ENCODE results near the gene GJB4. TPM values are rescaled to one million over a fixed set of nuclear protein-coding genes. Genes with fewer than 3 reads are reported as not detected.

The GJB4 gene
- polyA plus RNA-seq, 3 donors = not detected

- no peak for DNase-seq
- Histone ChIP-seq H3K4me1 (ENCODE audit: control insufficient read depth in 1 of 2, insufficient read depth in 2 of 2, low read length in 2 of 2) (no peaks in the 10 kb centered on the region), H3K9me3 (replicated peaks in 1 of 2; ENCODE audit: control insufficient read depth in 1 of 2, insufficient read depth in 1 of 2, low read length in 2 of 2) (no peaks in the 10 kb centered on the region), H3K36me3 (replicated peaks in 1 of 2; ENCODE audit: control insufficient read depth in 1 of 2, insufficient read depth in 2 of 2, low read length in 2 of 2) (no peaks in the 10 kb centered on the region), H3K4me3 (replicated peaks in 1 of 3; ENCODE audit: low read depth in 2 of 3, low read length in 3 of 3) (no peak overlapping the region), H3K4me2 (replicated peaks; ENCODE audit: extremely low read depth, low read length, poor library complexity, severe bottlenecking) (no peak overlapping the region), H3K27me3 (ENCODE audit: control insufficient read depth in 2 of 2, insufficient read depth in 2 of 2, low read length in 2 of 2) (no peaks in the 10 kb centered on the region), H3K27ac (ENCODE audit: low read depth in 1 of 2, low read length in 2 of 2) (no peak overlapping the region), H2AFZ (ENCODE audit: insufficient read depth, low read depth, low read length, poor library complexity, severe bottlenecking) (no peak overlapping the region), H3K79me2 (ENCODE audit: insufficient read depth, low read length) (no peaks in the 10 kb centered on the region), H3K9ac (ENCODE audit: insufficient read depth, low read length, poor library complexity, severe bottlenecking) (no peak overlapping the region), H4K20me1 (ENCODE audit: insufficient read depth, low read length) (no peaks in the 10 kb centered on the region)
- H3K4me3 Mint-ChIP-seq = no peak overlapping the region
- peaks cover 0 to 3% (median 2%) of the 10 kb centered on the region in 3 donors for H3K27me3 Mint-ChIP-seq (ENCODE audit: low read depth in 3 of 3)
- H3K36me3 Mint-ChIP-seq = no peaks in the 10 kb centered on the region
- TF ChIP-seq CTCF (IDR thresholded peaks at IDR 0.05) = no peak
- no CpG with 5 or more reads among the region's 3 CpGs for WGBS (ENCODE audit: insufficient coverage)
- no peaks in the 10 kb centered on the region for H3K4me1 Mint-ChIP-seq
- no peaks in the 10 kb centered on the region for H3K9me3 Mint-ChIP-seq
- intact Hi-C loops (cut with micrococcal nuclease) = no loop called here
- H3K27ac Mint-ChIP-seq = no peak overlapping the region
These were observed 9.3 kb downstream of the GJB4 start for GRCh38 chr1:34768856-34769255.

GRCh38 chr1:34770891-34771504 lies 11.5 kb downstream of the GJB4 start:
- no peak overlapping the region for H3K4me3 ChIP-seq (replicated peaks in 1 of 3; ENCODE audit: low read depth in 2 of 3, low read length in 3 of 3)
- no peaks in the 10 kb centered on the region for H3K9me3 ChIP-seq (replicated peaks in 1 of 2; ENCODE audit: control insufficient read depth in 1 of 2, insufficient read depth in 1 of 2, low read length in 2 of 2)
- H3K4me2 ChIP-seq (replicated peaks; ENCODE audit: extremely low read depth, low read length, poor library complexity, severe bottlenecking) = no peak overlapping the region
- H3K27me3 ChIP-seq (ENCODE audit: control insufficient read depth in 2 of 2, insufficient read depth in 2 of 2, low read length in 2 of 2) = no peaks in the 10 kb centered on the region
- no peaks in the 10 kb centered on the region for H3K4me1 Mint-ChIP-seq
- no peak overlapping the region for H3K27ac ChIP-seq (ENCODE audit: low read depth in 1 of 2, low read length in 2 of 2)
- H3K79me2 ChIP-seq (ENCODE audit: insufficient read depth, low read length) = no peaks in the 10 kb centered on the region
- H3K9me3 Mint-ChIP-seq = no peaks in the 10 kb centered on the region
- no peak for DNase-seq
- H3K27me3 Mint-ChIP-seq (ENCODE audit: low read depth in 3 of 3) = peaks cover 0 to 3% (median 2%) of the 10 kb centered on the region in 3 donors
- TF ChIP-seq CTCF (IDR thresholded peaks at IDR 0.05) = no peak
- no peak overlapping the region for H2AFZ ChIP-seq (ENCODE audit: insufficient read depth, low read depth, low read length, poor library complexity, severe bottlenecking)
- H3K36me3 ChIP-seq (replicated peaks in 1 of 2; ENCODE audit: control insufficient read depth in 1 of 2, insufficient read depth in 2 of 2, low read length in 2 of 2) = no peaks in the 10 kb centered on the region
- H3K9ac ChIP-seq (ENCODE audit: insufficient read depth, low read length, poor library complexity, severe bottlenecking) = no peak overlapping the region
- no peaks in the 10 kb centered on the region for H4K20me1 ChIP-seq (ENCODE audit: insufficient read depth, low read length)
- H3K36me3 Mint-ChIP-seq = no peaks in the 10 kb centered on the region
- no peak overlapping the region for H3K27ac Mint-ChIP-seq
- WGBS (ENCODE audit: insufficient coverage) = 98% methylated on average over 4 of the region's 5 CpGs
- no peak overlapping the region for H3K4me3 Mint-ChIP-seq
- H3K4me1 ChIP-seq (ENCODE audit: control insufficient read depth in 1 of 2, insufficient read depth in 2 of 2, low read length in 2 of 2) = no peaks in the 10 kb centered on the region
- intact Hi-C loops (cut with micrococcal nuclease) = no loop called here

Measured in CD14-positive monocyte (primary cell).